ENCODE data around the gene ANKRD12.

The ANKRD12 gene

GRCh38 chr18:9188359-9189231 lies 52.0 kb downstream of the ANKRD12 start:
- no peaks in the 10 kb centered on the region for H3K9me3 ChIP-seq (ENCODE audit: insufficient read depth, low read length)

GRCh38 chr18:9189491-9189890 lies 52.9 kb downstream of the ANKRD12 start:
- Histone ChIP-seq H3K79me2 (ENCODE audit: insufficient read depth, low read length) (no peaks in the 10 kb centered on the region), H3K9me3 (ENCODE audit: insufficient read depth, low read length) (no peaks in the 10 kb centered on the region), H3K4me3 (ENCODE audit: insufficient read depth, low read length, poor library complexity, severe bottlenecking) (no peak overlapping the region), H4K20me1 (ENCODE audit: low read depth, low read length) (no peaks in the 10 kb centered on the region), H3K27ac (ENCODE audit: low read depth, low read length) (no peak overlapping the region), H3F3A (ENCODE audit: insufficient read depth) (no peaks in the 10 kb centered on the region), H2AFZ (ENCODE audit: low read depth, low read length, severe bottlenecking) (no peak overlapping the region), H3K9ac (ENCODE audit: low read length) (no peak overlapping the region), H3K36me3 (ENCODE audit: low read length) (no peaks in the 10 kb centered on the region), H3K4me2 (ENCODE audit: low read depth, low read length, poor library complexity, severe bottlenecking) (no peak overlapping the region), H3K9me2 (replicated peaks; ENCODE audit: insufficient read depth, low read length) (no peaks in the 10 kb centered on the region), H3K27me3 (ENCODE audit: low read length) (no peaks in the 10 kb centered on the region)
- TF ChIP-seq EZH2phosphoT487 (conservative IDR thresholded peaks at IDR 0.05; ENCODE audit: low read length) (no peak), CTCF (IDR thresholded peaks at IDR 0.05; ENCODE audit: insufficient read depth, low read length, poor library complexity, severe bottlenecking) (no peak)

More at GRCh38 chr18:9188359-9189231, 52.0 kb downstream of the ANKRD12 start:
- no peaks in the 10 kb centered on the region for H4K20me1 ChIP-seq (ENCODE audit: low read depth, low read length)
- no peak overlapping the region for H3K4me2 ChIP-seq (ENCODE audit: low read depth, low read length, poor library complexity, severe bottlenecking)
- H3K9me2 ChIP-seq (replicated peaks; ENCODE audit: insufficient read depth, low read length) = no peaks in the 10 kb centered on the region
- no peak overlapping the region for H3K27ac ChIP-seq (ENCODE audit: low read depth, low read length)
- H3K4me3 ChIP-seq (ENCODE audit: insufficient read depth, low read length, poor library complexity, severe bottlenecking) = no peak overlapping the region
- H2AFZ ChIP-seq (ENCODE audit: low read depth, low read length, severe bottlenecking) = no peak overlapping the region
- H3K9ac ChIP-seq (ENCODE audit: low read length) = no peak overlapping the region
- H3K36me3 ChIP-seq (ENCODE audit: low read length) = peaks cover 4% of the 10 kb centered on the region; the same call in 1 of the 2 replicates
- TF ChIP-seq EZH2phosphoT487 (conservative IDR thresholded peaks at IDR 0.05; ENCODE audit: low read length) = no peak
- no peak for TF ChIP-seq CTCF (IDR thresholded peaks at IDR 0.05; ENCODE audit: insufficient read depth, low read length, poor library complexity, severe bottlenecking)
- no peaks in the 10 kb centered on the region for H3K27me3 ChIP-seq (ENCODE audit: low read length)
- H3K79me2 ChIP-seq (ENCODE audit: insufficient read depth, low read length) = no peaks in the 10 kb centered on the region
- H3F3A ChIP-seq (ENCODE audit: insufficient read depth) = no peaks in the 10 kb centered on the region

- Histone ChIP-seq H3K9me3 (ENCODE audit: insufficient read depth, low read length) (no peaks in the 10 kb centered on the region), H3K4me2 (ENCODE audit: low read depth, low read length, poor library complexity, severe bottlenecking) (no peak overlapping the region), H3F3A (ENCODE audit: insufficient read depth) (no peaks in the 10 kb centered on the region), H4K20me1 (ENCODE audit: low read depth, low read length) (no peaks in the 10 kb centered on the region), H3K79me2 (ENCODE audit: insufficient read depth, low read length) (no peaks in the 10 kb centered on the region), H3K9ac (ENCODE audit: low read length) (no peak overlapping the region), H3K36me3 (ENCODE audit: low read length) (no peaks in the 10 kb centered on the region), H3K9me2 (replicated peaks; ENCODE audit: insufficient read depth, low read length) (no peaks in the 10 kb centered on the region), H3K4me3 (ENCODE audit: insufficient read depth, low read length, poor library complexity, severe bottlenecking) (no peak overlapping the region), H3K27me3 (ENCODE audit: low read length) (no peaks in the 10 kb centered on the region), H2AFZ (ENCODE audit: low read depth, low read length, severe bottlenecking) (no peak overlapping the region), H3K27ac (ENCODE audit: low read depth, low read length) (no peak overlapping the region)
- no peak for TF ChIP-seq CTCF (IDR thresholded peaks at IDR 0.05; ENCODE audit: insufficient read depth, low read length, poor library complexity, severe bottlenecking)
- no peak for TF ChIP-seq EZH2phosphoT487 (conservative IDR thresholded peaks at IDR 0.05; ENCODE audit: low read length)
Measured at GRCh38 chr18:9191658-9192256, 55.2 kb downstream of the ANKRD12 start.
